HFFc6 (cell line): ENCODE data around the gene NAPB. TPM values are rescaled to one million over a fixed set of nuclear protein-coding genes. Genes with fewer than 3 reads are reported as not detected.

Experiments used
- DNase-seq: peaks from one replicate; pipeline ENCODE4 v3.0.0-alpha.2; 2018
- H3K27ac Mint-ChIP-seq: 2 replicates; pipeline ENCODE4 v1.8.0; 2020; ENCODE audit warnings: mild to moderate bottlenecking, mixed read lengths
- H3K27me3 Mint-ChIP-seq: 2 replicates; pipeline ENCODE4 v1.8.0; 2021; ENCODE audit warnings: mild to moderate bottlenecking, moderate library complexity, mixed read lengths; ENCODE audit not compliant: insufficient read depth
- H3K36me3 Mint-ChIP-seq: 2 replicates; pipeline ENCODE4 v1.8.0; 2021; ENCODE audit warnings: low read depth, mixed read lengths
- H3K4me1 Mint-ChIP-seq: 2 replicates; pipeline ENCODE4 v1.8.0; 2020; ENCODE audit warnings: low read depth, mixed read lengths
- H3K4me3 Mint-ChIP-seq: 2 replicates; pipeline ENCODE4 v1.8.0; 2020; ENCODE audit warnings: mild to moderate bottlenecking, moderate library complexity, mixed read lengths
- H3K9me3 Mint-ChIP-seq: 2 replicates; pipeline ENCODE4 v1.8.0; 2020; ENCODE audit warnings: mild to moderate bottlenecking, mixed read lengths
- CTCF ChIP-seq: fragments of 200-600 bp; sonication (generic); IDR thresholded peaks from 2 replicates; pipeline ENCODE4 v1.5.0; 2021; ENCODE audit warnings: antibody characterized with exemption, mild to moderate bottlenecking
- total RNA-seq, 6 experiments: library from RNA; stranded (reverse); fragmentation: NEBNext Ultra II Directional; extraction: Animal tissue kit (Norgen Biotek cat#: 25700); gene quantifications; 2 replicates in 1 of 6; 3 replicates in 5 of 6; pipeline ENCODE4 v1.2.3, GENCODE V29; 2021

The NAPB gene
- total RNA-seq, 6 experiments from 2014 or later: 4.1 to 5.9 (median 5.0) TPM

- DNase-seq: no peak
- Mint-ChIP-seq H3K9me3 (no peaks in the 10 kb centered on the region), H3K4me3 (no peak overlapping the region), H3K27me3 (peaks cover 27% of the 10 kb centered on the region), H3K4me1 (no peaks in the 10 kb centered on the region), H3K27ac (no peak overlapping the region), H3K36me3 (no peaks in the 10 kb centered on the region)
- no peak for TF ChIP-seq CTCF
Measured at GRCh38 chr20:23456409-23456808, 35.1 kb upstream of the NAPB start.

GRCh38 chr20:23455639-23456038 is 34.4 kb upstream of the NAPB start:
- no peaks in the 10 kb centered on the region for H3K9me3 Mint-ChIP-seq

GRCh38 chr20:23454816-23455215 is 33.5 kb upstream of the NAPB start:
- no peaks in the 10 kb centered on the region for H3K9me3 Mint-ChIP-seq
- TF ChIP-seq CTCF: no peak
- no peak for DNase-seq
- no peaks in the 10 kb centered on the region for H3K4me1 Mint-ChIP-seq
- no peak overlapping the region for H3K27ac Mint-ChIP-seq
- H3K36me3 Mint-ChIP-seq: no peaks in the 10 kb centered on the region
- peaks cover 29% of the 10 kb centered on the region for H3K27me3 Mint-ChIP-seq
- no peak overlapping the region for H3K4me3 Mint-ChIP-seq

More at GRCh38 chr20:23455639-23456038, 34.4 kb upstream of the NAPB start:
- no peaks in the 10 kb centered on the region for H3K36me3 Mint-ChIP-seq
- H3K27ac Mint-ChIP-seq: no peak overlapping the region
- peaks cover 27% of the 10 kb centered on the region for H3K27me3 Mint-ChIP-seq
- H3K4me3 Mint-ChIP-seq: no peak overlapping the region
- H3K4me1 Mint-ChIP-seq: no peaks in the 10 kb centered on the region
- no peak for DNase-seq
- no peak for TF ChIP-seq CTCF

- no peak for DNase-seq
- H3K4me3 Mint-ChIP-seq: no peak overlapping the region
- H3K4me1 Mint-ChIP-seq: no peaks in the 10 kb centered on the region
- TF ChIP-seq CTCF: no peak
- H3K9me3 Mint-ChIP-seq: no peaks in the 10 kb centered on the region
- peaks cover 28% of the 10 kb centered on the region for H3K27me3 Mint-ChIP-seq
- no peaks in the 10 kb centered on the region for H3K36me3 Mint-ChIP-seq
- no peak overlapping the region for H3K27ac Mint-ChIP-seq
Measured at GRCh38 chr20:23453549-23454543, 32.6 kb upstream of the NAPB start.

- Mint-ChIP-seq H3K4me3 (no peak within 1 kb of the TSS), H3K4me1 (no peaks in the 10 kb centered on the region), H3K9me3 (no peaks in the 10 kb centered on the region)
Measured at GRCh38 chr20:23452776-23453175, 31.5 kb upstream of the NAPB start, which contains the start of gene CST11. Gene CST11, minus strand, starts transcription at chr20:23452876. Its CDS starts 65 bp downstream, at chr20:23452811.

More at GRCh38 chr20:23452776-23453175, 31.5 kb upstream of the NAPB start, which contains the start of gene CST11:
- Mint-ChIP-seq H3K36me3 (no peaks in the 10 kb centered on the region), H3K27me3 (peaks cover 26% of the 10 kb centered on the region), H3K27ac (no peak within 1 kb of the TSS)
- TF ChIP-seq CTCF: no peak
- DNase-seq: no peak
